ENCODE data around the gene BMF.

Gene BMF

GRCh38 chr15:40063563-40064011 lies 45.1 kb downstream of the BMF start:
- ATAC-seq (replicated peaks) (no peak), DNase-seq (no peak)
- Mint-ChIP-seq H3K4me1 (peaks cover 26 to 35% of the 10 kb centered on the region in 2 donors), H3K36me3 (peaks cover 0 to 6% of the 10 kb centered on the region in 2 donors), H3K27me3 (no peaks in the 10 kb centered on the region), H3K27ac (peak overlapping the region; percentile 94), H3K9me3 (no peaks in the 10 kb centered on the region), H3K4me3 (no peak overlapping the region)

GRCh38 chr15:40062816-40063562 lies 45.7 kb downstream of the BMF start:
- Mint-ChIP-seq H3K4me1 (peaks cover 32 to 37% of the 10 kb centered on the region in 2 donors), H3K27ac (peak overlapping the region; percentile 63), H3K36me3 (peaks cover 5 to 7% of the 10 kb centered on the region in 2 donors), H3K9me3 (no peaks in the 10 kb centered on the region), H3K4me3 (no peak overlapping the region), H3K27me3 (no peaks in the 10 kb centered on the region)
- DNase-seq: no peak
- no peak for ATAC-seq (replicated peaks)

GRCh38 chr15:40061212-40061901 lies 47.3 kb downstream of the BMF start:
- peaks cover 38 to 41% of the 10 kb centered on the region in 2 donors for H3K4me1 Mint-ChIP-seq
- H3K36me3 Mint-ChIP-seq: peaks cover 5 to 10% of the 10 kb centered on the region in 2 donors
- H3K27ac Mint-ChIP-seq: no peak overlapping the region
- no peaks in the 10 kb centered on the region for H3K9me3 Mint-ChIP-seq
- DNase-seq (no peak), ATAC-seq (replicated peaks) (peak; percentile 46 to 48)
- H3K4me3 Mint-ChIP-seq: no peak overlapping the region
- no peaks in the 10 kb centered on the region for H3K27me3 Mint-ChIP-seq

- H3K4me1 Mint-ChIP-seq: peaks cover 44 to 48% of the 10 kb centered on the region in 2 donors
- no peaks in the 10 kb centered on the region for H3K9me3 Mint-ChIP-seq
- peaks cover 5 to 10% of the 10 kb centered on the region in 2 donors for H3K36me3 Mint-ChIP-seq
- DNase-seq: no peak
- no peak overlapping the region for H3K4me3 Mint-ChIP-seq
- no peaks in the 10 kb centered on the region for H3K27me3 Mint-ChIP-seq
- H3K27ac Mint-ChIP-seq: peak overlapping the region; percentile 39
- ATAC-seq (replicated peaks): no peak
These were observed 48.3 kb downstream of the BMF start for GRCh38 chr15:40060236-40060961.

GRCh38 chr15:40059821-40060220 lies 48.9 kb downstream of the BMF start:
- ATAC-seq (replicated peaks): no peak

GRCh38 chr15:40058476-40059140 lies 50.1 kb downstream of the BMF start:
- no peaks in the 10 kb centered on the region for H3K9me3 Mint-ChIP-seq
- peak; percentile 38 to 47 for ATAC-seq (replicated peaks)
- peaks cover 46 to 50% of the 10 kb centered on the region in 2 donors for H3K4me1 Mint-ChIP-seq
- no peaks in the 10 kb centered on the region for H3K27me3 Mint-ChIP-seq
- H3K27ac Mint-ChIP-seq: peak overlapping the region; percentile 84
- peaks cover 7 to 10% of the 10 kb centered on the region in 2 donors for H3K36me3 Mint-ChIP-seq
- DNase-seq: no peak
- H3K4me3 Mint-ChIP-seq: peak overlapping the region; percentile 7 to 55

More at GRCh38 chr15:40059821-40060220, 48.9 kb downstream of the BMF start:
- Mint-ChIP-seq H3K27ac (no peak overlapping the region), H3K36me3 (peaks cover 5 to 10% of the 10 kb centered on the region in 2 donors), H3K4me3 (no peak overlapping the region), H3K9me3 (no peaks in the 10 kb centered on the region), H3K27me3 (no peaks in the 10 kb centered on the region), H3K4me1 (peaks cover 46 to 48% of the 10 kb centered on the region in 2 donors)
- no peak for DNase-seq

GRCh38 chr15:40055576-40056293 lies 52.9 kb downstream of the BMF start:
- Mint-ChIP-seq H3K9me3 (no peaks in the 10 kb centered on the region), H3K27me3 (no peaks in the 10 kb centered on the region), H3K27ac (peak overlapping the region; percentile 94), H3K36me3 (peaks cover 10 to 14% of the 10 kb centered on the region in 2 donors), H3K4me3 (peak overlapping the region; percentile 33 to 37), H3K4me1 (peaks cover 60 to 78% of the 10 kb centered on the region in 2 donors)
- DNase-seq: no peak
- peak in 1 of 2 donors; percentile 9 for ATAC-seq (replicated peaks)

- H3K9me3 Mint-ChIP-seq: peaks cover 0 to 3% of the 10 kb centered on the region in 2 donors
- no peaks in the 10 kb centered on the region for H3K27me3 Mint-ChIP-seq
- peak overlapping the region; percentile 94 for H3K27ac Mint-ChIP-seq
- H3K4me1 Mint-ChIP-seq: peaks cover 67 to 82% of the 10 kb centered on the region in 2 donors
- ATAC-seq (replicated peaks) (peak; percentile 67 to 81), DNase-seq (no peak)
- peaks cover 10 to 14% of the 10 kb centered on the region in 2 donors for H3K36me3 Mint-ChIP-seq
- H3K4me3 Mint-ChIP-seq: peak overlapping the region; percentile 37 to 66
These were observed 53.7 kb downstream of the BMF start for GRCh38 chr15:40054855-40055575.

GRCh38 chr15:40054605-40054854 lies 54.1 kb downstream of the BMF start:
- Mint-ChIP-seq H3K9me3 (peaks cover 0 to 4% of the 10 kb centered on the region in 2 donors), H3K4me1 (peaks cover 68 to 84% of the 10 kb centered on the region in 2 donors), H3K27me3 (no peaks in the 10 kb centered on the region), H3K4me3 (peak overlapping the region; percentile 37 to 66), H3K27ac (peak overlapping the region; percentile 94), H3K36me3 (peaks cover 10 to 18% of the 10 kb centered on the region in 2 donors)
- DNase-seq (no peak), ATAC-seq (replicated peaks) (peak; percentile 53 to 59)

- peak overlapping the region; percentile 94 for H3K27ac Mint-ChIP-seq
- no peak for DNase-seq
- peaks cover 0 to 4% of the 10 kb centered on the region in 2 donors for H3K9me3 Mint-ChIP-seq
- no peaks in the 10 kb centered on the region for H3K27me3 Mint-ChIP-seq
- peaks cover 71 to 86% of the 10 kb centered on the region in 2 donors for H3K4me1 Mint-ChIP-seq
- peak overlapping the region in 1 of 2 donors; percentile 37 for H3K4me3 Mint-ChIP-seq
- peak; percentile 64 to 69 for ATAC-seq (replicated peaks)
- H3K36me3 Mint-ChIP-seq: peaks cover 10 to 22% of the 10 kb centered on the region in 2 donors
These were observed 54.7 kb downstream of the BMF start for GRCh38 chr15:40053831-40054604.

- peak overlapping the region in 1 of 2 donors; percentile 32 for H3K4me3 Mint-ChIP-seq
- H3K36me3 Mint-ChIP-seq: peaks cover 9 to 20% of the 10 kb centered on the region in 2 donors
- H3K4me1 Mint-ChIP-seq: peaks cover 71 to 87% of the 10 kb centered on the region in 2 donors
- DNase-seq (no peak), ATAC-seq (replicated peaks) (no peak)
- peak overlapping the region; percentile 88 for H3K27ac Mint-ChIP-seq
- H3K9me3 Mint-ChIP-seq: peaks cover 0 to 4% of the 10 kb centered on the region in 2 donors
- no peaks in the 10 kb centered on the region for H3K27me3 Mint-ChIP-seq
These were observed 55.4 kb downstream of the BMF start for GRCh38 chr15:40053079-40053830.

GRCh38 chr15:40052604-40053003 lies 56.1 kb downstream of the BMF start:
- no peak overlapping the region for H3K4me3 Mint-ChIP-seq
- DNase-seq: no peak
- no peak overlapping the region for H3K27ac Mint-ChIP-seq
- peaks cover 0 to 4% of the 10 kb centered on the region in 2 donors for H3K9me3 Mint-ChIP-seq
- H3K27me3 Mint-ChIP-seq: no peaks in the 10 kb centered on the region
- H3K36me3 Mint-ChIP-seq: peaks cover 7 to 22% of the 10 kb centered on the region in 2 donors
- H3K4me1 Mint-ChIP-seq: peaks cover 73 to 87% of the 10 kb centered on the region in 2 donors
- ATAC-seq (replicated peaks): no peak

All from stimulated activated naive B cell treated with anti-CD40 and anti-IgM and Interleukin-4, amounts not matched to agents 10 μg/mL and 1 μg/mL and 100 μg/mL, for 72 hours (primary cell).